DND-41 (cell line): Measurements from ENCODE around the gene TMEM91.

ENCODE experiments used
- EZH2 ChIP-seq: IDR thresholded peaks from 3 replicates; pipeline ENCODE4 v1.6.1; 2012; ENCODE audit warnings: borderline replicate concordance, low read depth, mild to moderate bottlenecking, moderate library complexity, low read length, inconsistent platforms; ENCODE audit not compliant: severe bottlenecking
- TF ChIP-seq, protein P1 (sequence below): IDR thresholded peaks from 2 replicates; pipeline ENCODE4 v1.5.1; 2012; ENCODE audit warnings: borderline replicate concordance, low read length, moderate library complexity, mild to moderate bottlenecking; ENCODE audit not compliant: poor library complexity, severe bottlenecking; ENCODE audit errors: extremely low read depth

DNA sequence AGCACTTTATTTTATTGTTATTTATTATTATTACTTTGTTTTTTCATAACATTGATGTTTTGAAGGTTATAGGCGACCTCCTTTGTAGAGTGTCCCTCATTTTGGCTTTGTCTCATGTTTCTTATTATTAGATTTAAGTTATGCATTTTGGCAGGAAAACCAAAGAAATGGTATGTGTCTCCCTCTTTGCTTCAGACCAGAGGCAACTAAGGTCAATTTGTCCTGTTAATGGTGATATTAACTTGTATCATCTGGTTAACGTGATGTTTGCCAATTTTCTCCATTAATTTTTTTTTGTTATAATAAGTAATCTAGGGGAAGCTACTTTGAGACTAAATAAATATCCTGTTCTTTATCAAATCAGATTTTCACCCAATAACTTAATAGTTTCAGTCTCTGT is 3.8 kb upstream of the TMEM91 start:
- TF ChIP-seq, protein P1, sequence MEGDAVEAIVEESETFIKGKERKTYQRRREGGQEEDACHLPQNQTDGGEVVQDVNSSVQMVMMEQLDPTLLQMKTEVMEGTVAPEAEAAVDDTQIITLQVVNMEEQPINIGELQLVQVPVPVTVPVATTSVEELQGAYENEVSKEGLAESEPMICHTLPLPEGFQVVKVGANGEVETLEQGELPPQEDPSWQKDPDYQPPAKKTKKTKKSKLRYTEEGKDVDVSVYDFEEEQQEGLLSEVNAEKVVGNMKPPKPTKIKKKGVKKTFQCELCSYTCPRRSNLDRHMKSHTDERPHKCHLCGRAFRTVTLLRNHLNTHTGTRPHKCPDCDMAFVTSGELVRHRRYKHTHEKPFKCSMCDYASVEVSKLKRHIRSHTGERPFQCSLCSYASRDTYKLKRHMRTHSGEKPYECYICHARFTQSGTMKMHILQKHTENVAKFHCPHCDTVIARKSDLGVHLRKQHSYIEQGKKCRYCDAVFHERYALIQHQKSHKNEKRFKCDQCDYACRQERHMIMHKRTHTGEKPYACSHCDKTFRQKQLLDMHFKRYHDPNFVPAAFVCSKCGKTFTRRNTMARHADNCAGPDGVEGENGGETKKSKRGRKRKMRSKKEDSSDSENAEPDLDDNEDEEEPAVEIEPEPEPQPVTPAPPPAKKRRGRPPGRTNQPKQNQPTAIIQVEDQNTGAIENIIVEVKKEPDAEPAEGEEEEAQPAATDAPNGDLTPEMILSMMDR = no peak
- TF ChIP-seq EZH2 = no peak
